Fibroblast of pulmonary artery (primary cell): ENCODE results near the gene ADAMTS9.

Experiments
- DNase-seq: peaks from one replicate; pipeline ENCODE4 v3.0.0-alpha.2; 2010; ENCODE audit warnings: low read depth
- H3K4me3 ChIP-seq: replicated peaks from 2 replicates; pipeline ENCODE4 v1.5.1; 2011; ENCODE audit warnings: low read depth, mild to moderate bottlenecking, control low read depth, low read length, moderate library complexity
- TF ChIP-seq, protein P1 (sequence below): IDR thresholded peaks from 2 replicates; pipeline ENCODE4 v1.5.1; 2011; ENCODE audit warnings: mild to moderate bottlenecking, control low read depth, low read length, inconsistent platforms; ENCODE audit errors: missing control alignments

ADAMTS9 gene

DNA sequence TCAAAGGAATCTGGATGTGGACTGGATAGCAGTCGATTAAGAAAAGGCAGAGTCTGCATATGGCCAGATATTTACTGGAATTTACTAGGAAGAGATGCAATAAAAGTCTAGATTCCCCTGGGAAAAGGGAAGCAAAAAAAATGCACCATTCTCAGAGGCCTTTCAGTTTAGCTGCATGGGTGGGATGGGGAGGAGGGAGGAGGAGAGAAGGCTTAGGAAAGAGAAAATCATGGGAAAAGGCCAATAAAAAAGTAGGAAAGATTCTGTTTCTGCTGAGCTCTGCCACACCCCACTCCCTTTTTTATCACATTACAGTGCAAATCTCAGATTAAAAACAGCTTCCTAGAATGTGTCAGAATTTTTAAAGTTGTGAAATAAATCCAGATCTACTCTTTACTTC lies 103.6 kb downstream of the ADAMTS9 start:
- H3K4me3 ChIP-seq, result no peak overlapping the region
- TF ChIP-seq, protein P1, sequence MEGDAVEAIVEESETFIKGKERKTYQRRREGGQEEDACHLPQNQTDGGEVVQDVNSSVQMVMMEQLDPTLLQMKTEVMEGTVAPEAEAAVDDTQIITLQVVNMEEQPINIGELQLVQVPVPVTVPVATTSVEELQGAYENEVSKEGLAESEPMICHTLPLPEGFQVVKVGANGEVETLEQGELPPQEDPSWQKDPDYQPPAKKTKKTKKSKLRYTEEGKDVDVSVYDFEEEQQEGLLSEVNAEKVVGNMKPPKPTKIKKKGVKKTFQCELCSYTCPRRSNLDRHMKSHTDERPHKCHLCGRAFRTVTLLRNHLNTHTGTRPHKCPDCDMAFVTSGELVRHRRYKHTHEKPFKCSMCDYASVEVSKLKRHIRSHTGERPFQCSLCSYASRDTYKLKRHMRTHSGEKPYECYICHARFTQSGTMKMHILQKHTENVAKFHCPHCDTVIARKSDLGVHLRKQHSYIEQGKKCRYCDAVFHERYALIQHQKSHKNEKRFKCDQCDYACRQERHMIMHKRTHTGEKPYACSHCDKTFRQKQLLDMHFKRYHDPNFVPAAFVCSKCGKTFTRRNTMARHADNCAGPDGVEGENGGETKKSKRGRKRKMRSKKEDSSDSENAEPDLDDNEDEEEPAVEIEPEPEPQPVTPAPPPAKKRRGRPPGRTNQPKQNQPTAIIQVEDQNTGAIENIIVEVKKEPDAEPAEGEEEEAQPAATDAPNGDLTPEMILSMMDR, result no peak
- DNase-seq, result peak; percentile 22

GRCh38 chr3:64578797-64579196 lies 109.0 kb downstream of the ADAMTS9 start:
- TF ChIP-seq, protein P1, result no peak
- DNase-seq, result no peak
- no peak overlapping the region for H3K4me3 ChIP-seq

- TF ChIP-seq, protein P1, result no peak
- no peak overlapping the region for H3K4me3 ChIP-seq
- DNase-seq, result no peak
These were observed 109.6 kb downstream of the ADAMTS9 start for GRCh38 chr3:64578062-64578770.

GRCh38 chr3:64576211-64576775 lies 111.5 kb downstream of the ADAMTS9 start:
- no peak for DNase-seq
- H3K4me3 ChIP-seq, result no peak overlapping the region
- TF ChIP-seq, protein P1, result no peak

- DNase-seq, result peak; percentile 39
- TF ChIP-seq, protein P1, result peak; percentile 65
- H3K4me3 ChIP-seq, result no peak overlapping the region
These were observed 112.5 kb downstream of the ADAMTS9 start for GRCh38 chr3:64575211-64575844.

DNA sequence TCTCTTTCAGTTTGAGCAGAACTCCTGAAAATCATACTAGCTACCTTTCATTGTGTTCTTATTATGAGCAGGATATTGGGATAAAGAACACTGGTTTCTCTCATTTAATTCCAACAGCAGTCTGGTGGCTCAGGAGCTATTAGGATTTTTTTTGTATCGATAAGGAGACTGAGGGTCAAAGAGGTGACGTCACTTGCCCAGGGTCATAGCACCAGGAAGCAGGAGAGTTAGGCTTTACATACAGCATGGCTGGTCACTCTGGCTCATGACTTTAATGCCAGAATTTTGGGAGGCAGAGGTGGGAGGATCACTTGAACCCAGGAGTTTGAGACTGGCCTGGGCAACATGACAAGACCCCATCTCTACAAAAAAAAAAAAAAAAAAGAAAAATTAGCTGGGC lies 113.6 kb downstream of the ADAMTS9 start:
- H3K4me3 ChIP-seq, result no peak overlapping the region
- TF ChIP-seq, protein P1, result no peak
- DNase-seq, result no peak
